Activated B cell treated with CpG ODN at 0.5 μM for 24 hours (primary cell): ENCODE measurements around the gene IKZF2. TPM values are rescaled to one million over a fixed set of nuclear protein-coding genes. Genes with fewer than 3 reads are reported as not detected.

Experiments
- ATAC-seq: fragments of 200-7000 bp; cut with Tn5 transposase; one replicate; pipeline ENCODE4 v1.10.0; 2021; ENCODE audit warnings: low read depth, mild to moderate bottlenecking, moderate library complexity
- CTCF ChIA-PET: fragments of 350-600 bp; sonication (Branson Sonifier 250); formaldehyde crosslinking; loops from one replicate; lab custom pipeline; 2021; ENCODE audit warnings: antibody characterized with exemption; lab: Charles Lee
- POLR2A ChIA-PET: fragments of 350-600 bp; sonication (Branson Sonifier 250); formaldehyde crosslinking; loops from one replicate; lab custom pipeline; 2021; ENCODE audit warnings: antibody characterized with exemption; lab: Charles Lee
- DNase-seq: peaks from one replicate; pipeline ENCODE4 v3.0.0; 2022
- H3K27ac Mint-ChIP-seq: one replicate; pipeline ENCODE4 v1.8.0; 2020; ENCODE audit warnings: mixed read lengths
- H3K27me3 Mint-ChIP-seq: one replicate; pipeline ENCODE4 v1.8.0; 2021; ENCODE audit warnings: mixed read lengths
- H3K36me3 Mint-ChIP-seq: one replicate; pipeline ENCODE4 v1.8.0; 2021; ENCODE audit warnings: low read depth, mixed read lengths
- H3K4me1 Mint-ChIP-seq: one replicate; pipeline ENCODE4 v1.8.0; 2021; ENCODE audit warnings: mixed read lengths
- H3K4me3 Mint-ChIP-seq: one replicate; pipeline ENCODE4 v1.8.0; 2020; ENCODE audit warnings: mild to moderate bottlenecking, mixed read lengths
- H3K9me3 Mint-ChIP-seq: one replicate; pipeline ENCODE4 v1.8.0; 2020; ENCODE audit warnings: mixed read lengths
- intact Hi-C: fragments of 100-400 bp; cut with micrococcal nuclease; formaldehyde crosslinking; loops from one replicate; pipeline ENCODE4 v1.15.1; 2024
- total RNA-seq: library from RNA; stranded (reverse); gene quantifications from 2 replicates; pipeline ENCODE4 v1.2.3, GENCODE V29; 2022
- TF ChIP-seq, protein P1 (sequence below): fragments of 200-600 bp; IDR thresholded peaks from one replicate; pipeline ENCODE4 v1.8.0; 2022; ENCODE audit warnings: antibody characterized with exemption, mild to moderate bottlenecking

IKZF2 gene
- total RNA-seq, 1 donor from 2014 or later = 60.2 TPM

DNA sequence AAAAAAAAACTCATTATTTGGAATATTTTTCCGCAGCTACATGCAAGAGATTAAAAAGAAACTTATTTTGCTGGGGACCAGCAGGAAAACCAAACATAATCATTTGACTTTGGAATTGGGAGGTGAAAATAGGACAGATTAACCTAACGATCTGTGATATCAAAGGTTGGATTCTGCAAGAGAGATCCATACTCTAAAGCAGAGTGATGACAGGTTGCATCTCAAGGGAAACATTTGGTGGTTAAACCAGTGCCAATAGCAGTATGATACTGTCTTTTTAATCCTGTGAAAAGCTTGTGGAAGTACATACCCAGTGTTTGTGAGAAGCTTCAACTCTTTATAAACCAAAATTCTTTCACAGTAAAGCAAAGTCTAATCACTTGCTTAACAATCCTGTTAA, 5.3 kb upstream of the IKZF2 start:
- intact Hi-C loops = loop anchor here (1.0 kb wide), 3 partner anchors 10 to 1653 kb away; partner anchors contain the start of gene BARD1
- H3K27ac Mint-ChIP-seq = peak overlapping the region; percentile 80

DNA sequence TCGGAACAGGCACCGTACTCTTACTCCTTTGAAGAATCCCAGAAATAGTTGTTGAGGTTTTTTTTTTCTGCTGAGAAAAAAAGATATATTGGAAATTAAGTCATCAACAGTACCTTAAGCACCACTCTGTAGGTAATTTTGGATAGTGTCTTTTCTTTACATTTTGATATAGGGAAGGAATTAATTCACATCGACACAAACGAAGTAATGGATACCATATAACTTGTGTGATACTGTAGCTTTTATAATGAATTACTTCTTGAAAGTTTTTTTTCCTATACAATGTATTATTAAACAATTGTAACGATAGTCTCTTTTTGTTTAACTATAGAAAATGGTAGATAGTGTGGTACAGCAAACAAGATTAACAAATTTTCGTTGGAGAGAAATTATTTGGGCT, 1.5 kb upstream of the IKZF2 start:
- Mint-ChIP-seq H3K36me3 (peaks cover 10% of the 10 kb centered on the region), H3K4me3 (peak overlapping the region; percentile 91), H3K9me3 (no peaks in the 10 kb centered on the region), H3K4me1 (peaks cover 78% of the 10 kb centered on the region), H3K27me3 (no peaks in the 10 kb centered on the region), H3K27ac (peak overlapping the region; percentile 88)
- ChIA-PET POLR2A (interaction anchor here (0.6 to 3.2 kb wide), 15 partner anchors 8 to 375 kb away, joined by 3 to 52 read pairs (median 5); partner anchors contain the start of gene SPAG16), CTCF (interaction anchor here (0.7 to 6.3 kb wide), 17 partner anchors 8 to 466 kb away, joined by 3 to 86 read pairs (median 5); no protein-coding TSS in a partner anchor)
- TF ChIP-seq, protein P1, sequence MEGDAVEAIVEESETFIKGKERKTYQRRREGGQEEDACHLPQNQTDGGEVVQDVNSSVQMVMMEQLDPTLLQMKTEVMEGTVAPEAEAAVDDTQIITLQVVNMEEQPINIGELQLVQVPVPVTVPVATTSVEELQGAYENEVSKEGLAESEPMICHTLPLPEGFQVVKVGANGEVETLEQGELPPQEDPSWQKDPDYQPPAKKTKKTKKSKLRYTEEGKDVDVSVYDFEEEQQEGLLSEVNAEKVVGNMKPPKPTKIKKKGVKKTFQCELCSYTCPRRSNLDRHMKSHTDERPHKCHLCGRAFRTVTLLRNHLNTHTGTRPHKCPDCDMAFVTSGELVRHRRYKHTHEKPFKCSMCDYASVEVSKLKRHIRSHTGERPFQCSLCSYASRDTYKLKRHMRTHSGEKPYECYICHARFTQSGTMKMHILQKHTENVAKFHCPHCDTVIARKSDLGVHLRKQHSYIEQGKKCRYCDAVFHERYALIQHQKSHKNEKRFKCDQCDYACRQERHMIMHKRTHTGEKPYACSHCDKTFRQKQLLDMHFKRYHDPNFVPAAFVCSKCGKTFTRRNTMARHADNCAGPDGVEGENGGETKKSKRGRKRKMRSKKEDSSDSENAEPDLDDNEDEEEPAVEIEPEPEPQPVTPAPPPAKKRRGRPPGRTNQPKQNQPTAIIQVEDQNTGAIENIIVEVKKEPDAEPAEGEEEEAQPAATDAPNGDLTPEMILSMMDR = no peak
- DNase-seq (no peak), ATAC-seq (no peak)
- intact Hi-C loops = loop anchor here (1.0 to 2.0 kb wide), 8 partner anchors 13 to 467 kb away; no protein-coding TSS in a partner anchor

More for the DNA sequence above, 5.3 kb upstream of the IKZF2 start:
- no peak for ATAC-seq
- TF ChIP-seq, protein P1 = no peak
- Mint-ChIP-seq H3K27me3 (no peaks in the 10 kb centered on the region), H3K9me3 (no peaks in the 10 kb centered on the region), H3K36me3 (peaks cover 8% of the 10 kb centered on the region), H3K4me3 (peak overlapping the region; percentile 49), H3K4me1 (peaks cover 56% of the 10 kb centered on the region)
- no peak for DNase-seq
- POLR2A ChIA-PET = interaction anchor here (0.7 to 1.8 kb wide), 12 partner anchors 8 to 127 kb away, joined by 3 to 30 read pairs (median 4); no protein-coding TSS in a partner anchor
- CTCF ChIA-PET = interaction anchor here (0.6 to 2.1 kb wide), 9 partner anchors 10 to 382 kb away, joined by 3 to 13 read pairs (median 3); no protein-coding TSS in a partner anchor

DNA sequence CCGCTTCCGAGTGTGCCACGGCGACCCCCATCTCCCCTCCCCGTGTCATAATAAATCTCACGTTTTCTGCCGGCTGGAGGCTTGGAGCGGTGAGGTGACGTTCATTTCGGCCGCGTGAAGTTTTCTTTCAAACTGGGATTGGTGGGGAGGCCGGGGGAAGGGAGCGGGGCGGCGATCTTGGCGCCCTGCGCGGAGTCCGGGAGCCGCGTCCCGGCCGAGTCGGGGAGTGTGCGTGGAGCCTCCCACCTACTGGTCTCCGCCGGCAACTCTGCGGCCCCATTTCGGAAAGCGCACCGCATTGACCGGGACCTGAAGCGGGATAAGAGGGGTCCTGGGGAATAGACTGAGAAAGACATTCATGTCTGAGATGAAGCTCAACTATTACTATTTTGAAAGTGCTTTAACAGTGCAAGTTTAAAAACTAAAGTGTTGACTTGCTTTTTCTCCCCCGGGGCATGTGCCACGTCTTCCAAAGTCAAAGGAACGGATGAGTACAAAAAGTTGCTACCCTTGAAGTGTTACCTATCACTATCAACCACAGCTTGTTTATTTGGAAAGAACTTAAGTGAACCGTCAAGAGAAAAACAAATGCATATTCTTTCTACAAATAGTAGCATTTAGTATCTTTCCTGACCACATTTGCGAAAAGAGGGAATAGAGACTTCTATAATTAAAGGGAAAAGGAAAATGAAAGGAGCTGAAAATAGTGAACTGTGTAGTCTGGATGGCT, 818 bp upstream of the IKZF2 start:
- Mint-ChIP-seq H3K27me3 (no peaks in the 10 kb centered on the region), H3K9me3 (no peaks in the 10 kb centered on the region), H3K4me1 (peaks cover 74% of the 10 kb centered on the region), H3K36me3 (peaks cover 12% of the 10 kb centered on the region), H3K4me3 (peak overlapping the region; percentile 91), H3K27ac (peak overlapping the region; percentile 88)
- POLR2A ChIA-PET = interaction anchor here (0.6 to 3.2 kb wide), 14 partner anchors 9 to 375 kb away, joined by 3 to 52 read pairs (median 6); partner anchors contain the start of gene SPAG16
- ATAC-seq (peak; percentile 25), DNase-seq (no peak)
- TF ChIP-seq, protein P1 = no peak
- CTCF ChIA-PET = interaction anchor here (1.5 to 6.3 kb wide), 6 partner anchors 14 to 466 kb away, joined by 4 to 86 read pairs (median 6); no protein-coding TSS in a partner anchor
- intact Hi-C loops = loop anchor here (2.0 kb wide), 1 partner anchor 115 kb away; no protein-coding TSS in a partner anchor

DNA sequence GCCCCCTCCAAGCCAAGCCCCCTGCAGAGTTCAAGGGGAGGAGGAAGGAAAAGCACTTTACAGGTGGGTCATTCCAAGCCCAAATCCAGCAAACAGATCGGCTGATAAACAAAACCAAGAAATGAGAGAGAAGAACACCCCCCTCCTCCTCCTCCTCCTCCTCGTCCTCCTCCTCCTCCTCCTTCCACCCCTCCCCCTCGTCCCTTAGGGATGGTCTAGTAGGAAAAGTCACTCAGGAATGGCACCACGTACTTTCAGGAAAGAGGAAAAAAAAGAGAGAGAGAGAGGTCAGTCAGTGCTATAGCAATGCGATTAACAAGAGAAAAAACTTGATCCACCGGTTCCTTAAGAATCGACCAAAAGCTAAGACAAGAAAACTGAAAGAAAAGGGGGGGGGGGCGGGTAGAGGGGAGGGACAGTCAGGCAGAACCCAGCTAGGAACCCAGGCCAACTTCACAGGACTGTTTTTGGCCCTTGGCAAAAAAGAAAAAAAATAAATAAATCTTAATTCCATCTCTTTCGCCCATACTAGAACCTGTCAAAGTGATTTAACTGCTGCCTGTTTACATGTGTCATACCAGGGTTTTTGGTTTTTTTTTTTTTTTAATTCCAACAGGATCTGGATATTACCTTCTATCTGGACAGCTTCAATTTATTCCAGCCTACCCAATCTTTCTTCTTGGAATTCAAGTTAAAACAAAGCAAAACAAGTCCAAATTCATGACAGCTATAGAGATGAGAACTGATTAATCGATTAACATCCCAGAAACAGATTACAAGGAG, 906 bp downstream of the IKZF2 start:
- POLR2A ChIA-PET = interaction anchor here (0.7 to 3.2 kb wide), 16 partner anchors 10 to 373 kb away, joined by 3 to 52 read pairs (median 5); partner anchors contain the start of gene SPAG16
- peak overlapping the region; percentile 92 for H3K4me3 Mint-ChIP-seq
- no peaks in the 10 kb centered on the region for H3K27me3 Mint-ChIP-seq
- peaks cover 12% of the 10 kb centered on the region for H3K36me3 Mint-ChIP-seq
- peak overlapping the region; percentile 89 for H3K27ac Mint-ChIP-seq
- intact Hi-C loops = loop anchor here (1.0 kb wide), 1 partner anchor 134 kb away; the partner anchor contains the start of gene SPAG16
- H3K4me1 Mint-ChIP-seq = peaks cover 57% of the 10 kb centered on the region
- TF ChIP-seq, protein P1 = no peak
- no peak for DNase-seq
- no peaks in the 10 kb centered on the region for H3K9me3 Mint-ChIP-seq
- no peak for ATAC-seq
- CTCF ChIA-PET = interaction anchor here (1.0 to 6.3 kb wide), 5 partner anchors 10 to 376 kb away, joined by 3 to 86 read pairs (median 4); no protein-coding TSS in a partner anchor
